Measurements from ENCODE around the gene SLC10A1.
"Not testable (repeated sequence)": the region's sequence is repeated elsewhere in the genome, so short reads cannot be mapped to it uniquely, and the experiment has no call there.

SLC10A1 gene

DNA sequence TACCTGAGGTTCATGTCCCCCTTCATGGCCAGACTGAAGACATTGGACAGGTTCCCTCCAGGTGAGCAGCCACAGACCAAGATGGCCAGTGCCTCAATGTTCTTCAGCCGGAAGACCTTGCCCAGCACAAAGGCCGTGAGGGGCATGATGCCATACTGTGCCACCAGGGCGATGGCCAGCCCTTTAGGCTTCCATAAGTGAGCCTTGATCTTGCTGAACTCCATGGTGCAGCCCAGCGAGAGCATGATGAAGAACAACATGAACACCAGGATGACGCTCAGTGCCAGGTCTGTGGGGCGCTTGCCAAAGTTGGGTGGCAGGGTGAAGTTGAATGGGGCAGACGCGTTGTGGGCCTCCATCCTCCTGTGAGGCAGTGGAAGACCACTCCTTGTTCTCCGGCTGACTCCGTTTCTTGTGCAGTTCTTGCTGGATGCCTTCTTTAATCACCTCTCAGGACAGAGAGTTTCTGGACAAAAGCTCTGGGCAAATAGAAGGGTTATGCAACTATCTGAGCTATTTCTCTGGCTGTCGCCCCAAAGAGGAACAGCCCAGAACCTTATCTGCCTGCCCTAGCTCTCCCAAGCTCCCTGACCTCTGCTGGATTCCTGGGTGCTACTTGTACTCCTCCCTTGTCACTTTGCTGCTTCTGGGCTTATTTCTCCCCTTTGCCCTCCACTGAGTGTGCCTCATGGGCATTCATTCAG lies at the start of gene SLC10A1:
Gene SLC10A1, minus strand, starts transcription at position 445 of the 704 bp plus-strand sequence. Its CDS starts 86 bp downstream, at position 359.
- DNase-seq (ENCODE audit: low spot score): no peak

DNA sequence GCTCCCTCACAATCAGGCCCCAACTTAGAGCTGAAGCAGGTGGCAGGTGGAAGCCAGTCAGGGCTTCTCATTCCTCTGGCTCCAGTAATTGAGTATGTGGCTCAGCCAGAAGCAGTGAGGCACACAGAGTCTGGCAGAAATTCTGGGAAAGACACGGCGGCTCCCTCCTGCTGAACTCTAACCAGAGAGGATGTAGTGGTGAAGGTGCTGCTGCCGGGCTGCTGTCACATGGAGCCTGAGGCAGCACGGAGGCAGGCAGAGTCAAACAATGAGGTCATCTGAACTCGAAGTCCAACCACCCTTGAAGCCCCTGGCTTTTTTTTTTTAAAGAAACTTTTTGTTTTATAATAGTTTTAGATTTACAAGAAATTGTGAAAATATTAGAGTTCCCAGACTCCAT lies 48.7 kb upstream of the SLC10A1 start:
- DNase-seq (ENCODE audit: low spot score): no peak

DNA sequence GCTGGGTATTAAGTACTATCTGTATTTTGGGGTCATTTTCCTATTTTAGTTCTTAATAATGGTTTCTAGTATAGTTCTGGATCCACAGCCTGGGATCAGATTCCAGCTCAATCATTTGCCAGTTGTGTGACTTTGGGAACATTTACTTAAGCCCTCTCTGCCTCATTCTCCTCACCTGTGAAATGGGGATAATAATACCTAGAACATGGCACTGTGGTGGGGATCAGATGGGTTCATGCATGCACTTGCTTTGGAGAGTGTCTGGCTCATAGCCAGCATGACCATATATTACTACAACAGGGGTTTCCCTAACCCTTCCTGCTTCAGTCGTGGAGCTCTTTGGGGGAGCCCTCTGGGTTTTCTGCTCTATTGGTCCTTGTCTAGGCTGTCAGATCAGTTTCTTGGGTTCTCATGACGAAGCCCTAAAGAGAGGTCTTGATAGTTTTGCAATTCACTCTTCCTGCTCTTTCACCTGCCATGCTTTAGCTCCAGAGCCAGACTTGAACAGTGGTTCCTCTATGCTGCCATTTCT lies 48.1 kb upstream of the SLC10A1 start:
- no peak for DNase-seq (ENCODE audit: low spot score)

DNA sequence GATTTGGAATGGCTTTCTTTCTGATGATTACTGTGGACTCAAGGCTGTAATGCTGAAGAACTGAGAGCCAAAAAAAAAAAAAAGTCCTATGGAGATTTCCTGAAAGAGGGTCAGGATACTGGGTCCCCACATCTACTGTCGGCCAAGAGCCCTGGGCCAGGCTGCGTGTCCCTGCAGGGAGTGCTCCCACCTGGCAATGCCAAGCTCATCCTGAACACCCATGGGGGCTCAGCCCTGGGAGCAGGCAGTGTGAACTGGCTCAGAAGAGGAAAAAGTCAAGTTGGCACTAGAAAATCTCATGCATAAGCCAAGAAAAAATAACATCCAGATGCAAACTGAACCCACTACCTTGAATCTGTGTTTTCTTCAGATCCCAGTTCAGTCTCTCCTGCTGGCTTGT lies 47.1 kb upstream of the SLC10A1 start:
- no peak for DNase-seq (ENCODE audit: low spot score)

DNA sequence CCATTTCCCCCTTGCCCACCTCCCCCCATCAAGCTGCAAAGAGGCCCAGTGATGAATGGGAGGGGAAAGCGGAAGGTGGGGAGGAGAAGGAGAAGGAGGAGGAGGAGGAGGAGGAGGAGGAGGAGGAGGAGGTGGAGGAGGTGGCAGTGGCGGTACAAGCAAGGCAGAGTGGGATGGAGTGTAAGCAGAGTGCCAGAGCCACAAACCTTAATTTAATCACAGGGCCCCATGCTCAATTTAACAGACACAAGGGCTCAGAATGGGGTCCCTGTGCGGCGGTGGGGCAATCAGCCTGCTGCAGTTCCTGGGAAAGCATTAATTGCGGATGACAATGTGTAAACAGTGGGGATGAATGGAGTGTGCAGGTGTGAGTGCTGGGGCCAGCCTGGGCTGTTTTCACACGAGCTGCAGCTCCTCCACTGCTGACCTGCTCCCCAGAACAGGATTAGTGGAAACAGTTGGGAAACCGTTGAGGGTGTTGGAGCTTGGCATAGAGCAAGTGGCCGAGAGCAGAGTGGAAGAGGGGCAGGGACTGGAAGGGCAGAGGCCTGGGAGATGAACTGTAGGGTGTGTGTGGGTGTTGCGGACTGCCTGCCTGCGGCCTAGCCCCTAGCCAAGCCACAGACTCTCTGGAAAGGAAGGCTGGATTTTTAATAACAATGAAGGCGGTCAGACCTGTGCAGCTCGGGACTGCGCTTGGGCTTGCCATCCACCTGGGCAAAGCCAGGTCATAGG lies 45.8 kb upstream of the SLC10A1 start:
- no peak for DNase-seq (ENCODE audit: low spot score)

DNA sequence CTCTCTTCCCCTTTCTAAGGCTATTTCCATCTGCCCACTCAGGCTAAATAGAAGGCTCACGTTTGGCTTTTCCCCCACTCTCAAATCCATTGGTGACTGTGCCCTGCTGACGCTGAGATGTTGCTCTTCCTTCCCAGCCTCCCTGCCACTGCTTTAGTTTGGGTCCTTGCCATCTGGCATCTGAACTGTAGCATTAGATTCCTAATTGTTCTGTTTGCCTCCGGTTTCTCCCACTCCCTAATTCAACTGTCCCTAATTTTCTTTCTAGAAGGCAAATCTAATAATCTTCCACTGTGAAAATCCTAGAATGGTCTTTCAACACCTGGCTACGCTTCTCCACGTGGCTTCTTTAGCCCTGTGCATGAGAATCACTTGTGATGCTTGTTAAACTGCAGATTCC lies 44.6 kb upstream of the SLC10A1 start:
- DNase-seq (ENCODE audit: low spot score): no peak

DNA sequence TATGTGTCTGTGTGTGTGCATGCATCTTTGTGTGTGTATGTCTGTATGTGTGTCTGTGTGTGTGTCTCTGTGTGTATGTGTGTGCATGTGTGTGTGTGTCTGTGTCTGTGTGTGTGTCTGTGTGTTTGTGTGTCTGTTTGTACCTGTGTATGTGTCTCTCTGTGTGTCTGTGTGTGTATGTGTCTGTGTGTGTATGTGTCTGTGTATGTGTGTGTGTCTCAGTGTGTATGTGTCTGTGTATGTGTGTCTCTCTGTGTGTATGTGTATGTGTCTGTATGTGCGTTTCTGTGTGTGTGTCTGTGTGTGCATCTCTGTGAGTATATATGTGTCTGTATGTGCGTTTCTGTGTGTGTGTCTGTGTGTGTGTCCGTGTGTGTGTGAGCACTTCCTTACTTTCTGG lies 42.6 kb upstream of the SLC10A1 start:
- no peak for DNase-seq (ENCODE audit: low spot score)

DNA sequence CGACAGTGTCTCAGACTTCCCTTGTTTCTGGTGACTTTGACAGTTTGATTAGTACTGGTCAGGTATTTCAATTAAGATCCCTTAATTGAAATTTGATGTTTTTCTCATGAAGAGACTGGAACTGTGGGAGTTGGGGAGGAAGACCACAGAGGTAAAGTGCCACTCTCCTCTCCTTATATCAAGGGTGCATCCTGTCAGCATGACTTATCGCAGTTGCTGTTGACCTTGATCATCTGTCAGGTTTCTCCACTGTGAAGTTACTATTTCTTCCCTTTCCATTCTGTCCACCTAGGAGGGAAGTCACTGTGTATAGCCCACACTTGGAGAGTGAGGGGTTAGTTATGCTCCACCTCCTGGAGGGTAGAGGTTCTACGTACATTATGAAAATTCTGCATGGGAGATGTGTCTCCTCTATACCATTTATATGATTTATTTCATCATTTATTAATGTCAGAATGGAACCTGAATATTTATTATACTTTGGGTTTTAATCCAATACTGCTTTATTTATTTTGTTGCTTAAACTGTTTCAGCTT lies 41.9 kb upstream of the SLC10A1 start:
- no peak for DNase-seq (ENCODE audit: low spot score)

DNA sequence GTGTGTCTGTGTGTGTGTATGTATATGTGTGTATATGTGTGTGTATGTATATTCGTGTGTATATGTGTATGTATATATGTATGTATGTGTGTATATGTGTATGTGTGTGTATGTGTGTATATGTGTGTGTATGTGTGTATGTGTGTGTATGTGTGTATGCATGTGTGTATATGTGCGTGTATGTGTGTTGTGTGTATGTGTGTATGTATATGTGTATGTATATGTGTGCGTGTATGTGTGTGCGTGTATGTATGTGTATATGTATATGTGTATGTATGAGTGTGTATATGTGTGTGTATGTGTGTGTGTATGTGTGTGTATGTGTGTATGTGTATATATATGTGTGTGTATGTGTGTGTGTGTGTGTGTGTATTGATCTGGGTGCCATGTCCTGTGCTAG lies 31.8 kb upstream of the SLC10A1 start:
- no peak for DNase-seq (ENCODE audit: low spot score)

DNA sequence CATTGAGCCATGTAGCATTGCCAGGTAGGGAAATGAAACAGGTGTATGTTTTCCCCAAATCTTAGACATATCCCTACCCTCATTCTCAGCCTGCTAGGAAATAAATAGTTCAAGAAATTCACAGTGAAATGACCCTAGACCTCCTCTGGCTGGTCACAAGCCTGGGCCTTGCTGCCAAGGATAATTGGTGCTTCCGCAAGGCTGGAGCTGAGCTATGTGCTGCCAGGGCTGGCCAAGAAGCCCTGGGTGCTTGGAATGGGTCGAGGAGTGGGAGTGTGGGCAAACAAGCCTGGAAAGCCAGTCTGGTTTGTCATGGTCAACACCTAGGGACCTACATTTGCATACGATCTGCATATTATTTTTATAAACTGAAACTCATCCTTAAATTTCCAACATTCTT lies 31.3 kb upstream of the SLC10A1 start:
- no peak for DNase-seq (ENCODE audit: low spot score)

DNA sequence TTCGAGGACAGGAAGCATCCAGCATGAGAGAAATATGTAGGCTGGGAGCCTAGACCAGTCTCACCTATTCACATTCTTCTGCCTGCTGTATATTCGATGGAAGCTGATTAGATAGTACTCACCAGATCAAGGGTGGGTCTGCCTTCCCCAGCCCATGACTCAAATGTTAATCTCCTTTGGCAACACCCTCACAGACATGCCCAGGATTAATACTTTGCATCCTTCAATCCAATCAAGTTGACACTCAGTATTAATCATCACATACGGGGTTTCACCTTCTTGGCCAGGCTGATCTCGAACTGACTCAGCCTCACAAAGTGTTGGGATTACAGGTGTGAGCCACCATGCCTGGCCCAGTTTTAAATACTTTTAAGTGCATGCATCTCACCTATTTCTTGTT lies 30.5 kb upstream of the SLC10A1 start:
- peak; percentile 7 for DNase-seq (ENCODE audit: low spot score)

DNA sequence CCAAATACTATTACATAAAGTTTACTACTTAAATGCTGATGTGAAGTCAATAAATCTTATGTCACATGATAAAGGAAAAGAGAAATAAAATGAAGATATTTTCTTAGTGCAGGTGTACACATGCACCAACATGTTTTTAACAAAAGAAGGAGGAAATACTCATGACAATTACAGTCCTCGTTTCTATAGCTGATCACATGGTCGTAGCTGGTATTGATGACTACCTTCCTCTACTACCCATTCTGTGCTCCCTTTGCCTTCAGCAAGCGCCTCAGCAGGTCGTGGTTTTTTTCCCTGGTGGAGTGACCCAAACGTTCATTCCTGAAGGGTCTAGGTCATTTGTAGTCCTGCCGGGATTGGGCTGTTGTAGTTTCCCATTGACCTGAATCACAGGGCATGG lies 25.4 kb upstream of the SLC10A1 start:
- no peak for DNase-seq (ENCODE audit: low spot score)

DNA sequence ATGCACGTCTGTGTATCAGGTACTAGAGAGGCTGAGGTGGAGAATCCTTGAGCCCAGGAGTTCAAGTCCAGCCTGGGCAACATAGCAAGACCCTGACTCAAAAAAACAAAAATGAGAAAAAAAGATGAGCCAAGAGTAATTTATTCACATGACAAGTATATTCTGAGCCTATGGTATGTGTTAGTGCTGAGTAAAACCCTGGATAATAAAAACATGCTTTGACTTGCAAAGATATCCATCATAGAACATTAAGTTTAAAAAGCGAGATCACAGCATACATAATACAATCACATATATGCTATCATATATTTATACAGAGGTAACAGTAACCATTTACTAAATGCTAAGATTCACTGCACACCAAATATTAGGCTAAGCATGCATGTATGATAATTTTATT lies 23.9 kb upstream of the SLC10A1 start:
- DNase-seq (ENCODE audit: low spot score): no peak

DNA sequence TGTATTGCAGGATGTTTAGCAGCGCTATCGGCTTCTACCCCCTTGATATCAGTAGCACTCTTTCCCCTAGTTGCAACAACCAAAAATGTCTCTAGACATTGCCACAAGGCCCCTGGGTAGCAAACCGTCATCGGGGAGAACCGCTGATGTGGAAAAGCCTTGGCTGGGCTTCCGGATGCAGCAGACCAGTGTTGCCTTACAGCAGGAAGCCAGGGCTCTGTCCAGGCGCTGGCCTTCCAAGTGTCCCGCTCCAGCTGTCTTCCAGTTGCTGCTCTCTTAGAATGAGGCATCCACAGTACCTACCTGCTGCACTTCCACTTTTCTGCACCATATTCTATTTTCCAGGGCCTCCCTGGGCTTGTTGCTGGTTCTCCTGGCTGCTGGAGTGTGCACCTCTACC lies 22.6 kb upstream of the SLC10A1 start:
- no peak for DNase-seq (ENCODE audit: low spot score)

DNA sequence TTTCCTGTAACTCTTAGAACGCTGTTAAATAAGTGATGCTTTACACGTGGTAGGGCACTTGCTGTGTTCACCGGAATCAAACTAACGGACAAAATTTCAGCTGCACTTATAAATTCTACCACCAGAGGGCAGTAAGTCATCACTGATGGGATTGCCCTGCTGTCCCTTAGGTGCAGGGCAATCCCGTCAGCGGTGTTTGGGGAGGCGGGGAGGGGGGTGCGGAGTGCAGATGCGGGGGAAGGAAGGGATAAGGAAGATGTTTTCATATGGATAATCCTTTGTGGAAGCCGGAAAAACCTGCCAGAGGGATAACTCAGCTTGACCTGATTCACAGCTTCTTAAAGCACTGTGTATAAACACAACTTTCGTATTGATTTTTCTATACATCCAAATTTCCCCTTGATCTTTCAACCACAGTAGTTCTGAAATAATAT lies 21.7 kb upstream of the SLC10A1 start:
- DNase-seq (ENCODE audit: low spot score): peak; percentile 58

DNA sequence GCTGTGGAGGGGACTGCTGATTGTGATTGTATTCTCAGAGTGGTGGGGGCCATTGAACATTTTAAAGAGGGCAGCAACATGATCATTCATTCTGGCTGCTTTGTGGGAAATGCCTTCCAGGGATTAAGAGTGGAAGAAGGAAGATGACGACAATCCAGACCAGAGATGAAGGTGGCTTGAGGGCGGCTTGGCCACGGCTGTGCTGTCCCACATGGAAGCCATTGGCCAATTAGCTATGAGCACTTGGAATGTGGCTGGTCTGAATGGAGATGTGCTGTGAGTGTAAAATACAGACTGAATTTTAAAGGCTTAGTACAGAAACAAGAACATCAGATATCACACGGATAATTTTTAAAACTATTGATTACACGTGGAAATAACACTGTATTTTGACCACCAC lies 19.2 kb upstream of the SLC10A1 start:
- no peak for DNase-seq (ENCODE audit: low spot score)

DNA sequence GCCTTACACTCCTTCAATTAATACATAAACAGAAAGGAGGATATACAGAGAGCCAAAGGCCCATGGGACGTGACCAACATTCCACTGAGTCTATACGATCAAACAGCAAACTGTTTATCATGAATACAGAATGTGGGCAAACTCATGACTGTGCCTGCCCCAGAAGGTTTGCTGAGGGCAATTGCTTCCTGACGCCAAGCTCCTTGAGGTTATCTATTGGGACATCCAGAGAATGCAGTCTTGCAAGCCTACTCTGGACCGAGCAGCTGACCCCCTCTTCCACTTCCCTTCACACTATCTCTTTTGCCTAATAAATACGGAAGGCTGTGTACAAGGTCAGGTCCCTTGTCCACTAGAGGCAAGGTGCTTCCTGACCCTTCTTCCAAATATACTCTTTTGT lies 18.5 kb upstream of the SLC10A1 start:
- DNase-seq (ENCODE audit: low spot score): no peak

DNA sequence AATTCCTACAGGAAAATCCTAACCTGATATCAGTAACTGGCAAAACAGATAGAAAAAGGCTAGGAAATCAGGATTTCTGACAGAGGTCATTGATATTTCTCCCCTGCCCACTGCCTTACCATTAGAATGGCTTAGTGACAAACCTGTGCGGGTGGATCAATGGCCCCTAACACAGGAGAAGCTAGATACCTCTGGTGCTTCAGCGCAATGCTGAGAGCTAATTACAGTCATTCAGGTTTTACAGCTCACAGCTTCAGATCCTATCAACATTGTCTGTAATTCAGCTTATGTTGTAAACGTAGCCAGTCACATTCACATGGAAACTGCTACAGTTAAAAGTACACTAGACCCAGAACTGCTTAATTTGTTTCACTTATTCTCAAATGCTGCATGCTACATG lies 17.4 kb upstream of the SLC10A1 start:
- DNase-seq (ENCODE audit: low spot score): no peak

DNA sequence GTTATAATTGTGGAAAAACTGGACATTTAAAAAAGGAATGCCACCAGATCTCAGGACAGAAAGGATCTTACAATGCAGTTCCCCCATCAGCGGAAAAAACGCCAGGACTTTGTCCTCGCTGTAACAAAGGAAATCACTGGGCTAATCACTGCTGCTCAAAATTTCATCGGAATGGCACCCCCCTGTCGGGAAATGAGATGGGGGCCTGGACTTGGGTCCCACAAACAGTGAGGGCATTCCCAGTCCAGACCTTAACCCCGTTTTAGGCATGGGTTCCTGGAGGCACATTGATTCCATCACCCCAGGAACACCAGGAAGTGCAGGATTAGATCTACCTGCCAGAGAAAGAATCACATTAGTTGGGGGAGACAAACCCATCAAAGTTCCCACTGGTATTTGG lies 16.3 kb upstream of the SLC10A1 start:
- not testable (repeated sequence) for DNase-seq (ENCODE audit: low spot score)

DNA sequence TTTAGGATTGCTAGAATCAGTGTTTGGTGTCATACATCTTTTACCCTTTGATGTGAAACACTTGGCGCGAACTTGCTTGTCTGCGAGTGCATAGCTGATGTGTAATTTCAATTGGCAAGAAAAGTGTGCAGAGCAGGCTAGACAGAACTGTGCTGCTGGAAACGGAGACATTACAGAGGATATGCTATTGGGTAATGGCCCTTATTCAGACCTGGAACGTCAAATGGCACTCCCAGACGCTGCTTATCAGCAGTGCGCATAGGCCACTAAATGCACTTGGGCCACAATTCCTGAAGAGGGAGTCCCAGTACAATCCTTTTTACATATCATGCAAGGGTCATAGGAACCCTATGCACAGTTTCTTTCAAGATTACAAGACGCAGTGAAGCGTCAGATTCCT lies 15.7 kb upstream of the SLC10A1 start:
- no peak for DNase-seq (ENCODE audit: low spot score)

DNA sequence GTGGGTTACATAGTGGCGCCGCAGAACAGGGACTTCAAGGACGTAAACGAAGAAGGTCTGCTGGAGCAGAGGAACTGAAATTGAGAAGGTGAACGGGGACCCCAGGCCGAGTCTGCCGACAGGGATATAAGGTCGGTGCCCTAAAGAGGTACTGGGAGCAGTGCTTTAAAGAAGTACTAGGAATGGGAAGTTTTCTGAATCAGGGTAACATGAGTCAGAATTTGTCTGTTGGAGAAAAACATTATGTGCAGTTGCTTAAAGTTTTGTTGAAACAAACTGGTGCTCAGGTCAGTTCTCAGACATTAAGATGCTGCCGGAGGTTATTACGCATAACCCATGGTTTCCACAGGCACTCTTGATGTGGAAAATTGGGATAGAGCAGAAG lies 14.8 kb upstream of the SLC10A1 start:
- no peak for DNase-seq (ENCODE audit: low spot score)

DNA sequence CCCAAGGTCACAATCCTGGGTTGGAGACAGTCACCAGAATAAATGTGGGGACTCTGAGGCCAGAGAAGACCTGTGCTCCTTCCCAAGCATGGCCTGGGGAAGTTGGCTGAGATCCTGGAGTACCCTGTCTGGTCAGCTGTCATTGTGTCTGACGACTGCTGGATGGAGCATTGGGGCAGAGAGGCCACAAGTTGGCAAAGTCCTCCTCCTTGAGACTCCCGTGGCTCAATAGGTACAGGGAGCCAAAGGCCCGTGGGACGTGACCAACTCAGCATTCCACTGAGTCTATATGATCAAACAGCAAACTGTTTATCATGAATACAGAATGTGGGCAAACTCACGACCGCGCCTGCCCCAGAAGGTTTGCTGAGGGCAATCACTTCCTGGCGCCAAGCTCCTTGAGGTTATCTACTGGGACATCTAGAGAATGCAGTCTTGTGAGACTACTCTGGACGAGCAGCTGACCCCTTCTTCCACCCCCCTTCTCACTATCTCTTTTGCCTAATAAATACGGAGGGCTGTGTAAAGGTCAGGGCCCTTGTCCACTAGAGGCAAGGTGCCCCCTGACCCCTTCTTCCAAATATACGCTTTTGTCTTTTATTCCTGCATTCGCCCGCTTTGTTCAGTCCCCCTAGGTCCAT lies 14.3 kb upstream of the SLC10A1 start:
- no peak for DNase-seq (ENCODE audit: low spot score)
